ENCODE data around the gene APRT.

APRT gene

GRCh38 chr16:88820385-88821025 lies 8.8 kb upstream of the APRT start:
- Histone ChIP-seq H3K9me3 (ENCODE audit: control insufficient read depth, insufficient read depth, low read length) (no peaks in the 10 kb centered on the region), H3K36me3 (ENCODE audit: control insufficient read depth, insufficient read depth, low read length) (peaks cover 9% of the 10 kb centered on the region; the same call in 1 of the 2 replicates), H3K27me3 (ENCODE audit: control insufficient read depth, insufficient read depth, low read length) (no peaks in the 10 kb centered on the region), H3K4me3 (ENCODE audit: low read depth, low read length) (no peak overlapping the region), H3K4me1 (ENCODE audit: control insufficient read depth, insufficient read depth, low read length) (no peaks in the 10 kb centered on the region), H3K9ac (ENCODE audit: low read depth, low read length) (no peak overlapping the region), H3K27ac (ENCODE audit: low read depth, low read length) (no peak overlapping the region)

- Histone ChIP-seq H3K36me3 (ENCODE audit: control insufficient read depth, insufficient read depth, low read length) (peaks cover 9% of the 10 kb centered on the region; the same call in 1 of the 2 replicates), H3K9me3 (ENCODE audit: control insufficient read depth, insufficient read depth, low read length) (no peaks in the 10 kb centered on the region), H3K27me3 (ENCODE audit: control insufficient read depth, insufficient read depth, low read length) (no peaks in the 10 kb centered on the region), H3K9ac (ENCODE audit: low read depth, low read length) (no peak overlapping the region), H3K4me1 (ENCODE audit: control insufficient read depth, insufficient read depth, low read length) (no peaks in the 10 kb centered on the region), H3K4me3 (ENCODE audit: low read depth, low read length) (no peak overlapping the region), H3K27ac (ENCODE audit: low read depth, low read length) (no peak overlapping the region)
Observed at GRCh38 chr16:88819126-88819525, 7.4 kb upstream of the APRT start.

GRCh38 chr16:88818575-88818874 lies 6.8 kb upstream of the APRT start:
- Histone ChIP-seq H3K27me3 (ENCODE audit: control insufficient read depth, insufficient read depth, low read length) (no peaks in the 10 kb centered on the region), H3K36me3 (ENCODE audit: control insufficient read depth, insufficient read depth, low read length) (peaks cover 9% of the 10 kb centered on the region; the same call in 1 of the 2 replicates), H3K27ac (ENCODE audit: low read depth, low read length) (no peak overlapping the region), H3K9me3 (ENCODE audit: control insufficient read depth, insufficient read depth, low read length) (no peaks in the 10 kb centered on the region), H3K4me1 (ENCODE audit: control insufficient read depth, insufficient read depth, low read length) (no peaks in the 10 kb centered on the region; the same call in 1 of the 2 replicates), H3K9ac (ENCODE audit: low read depth, low read length) (no peak overlapping the region), H3K4me3 (ENCODE audit: low read depth, low read length) (no peak overlapping the region)

- Histone ChIP-seq H3K27ac (ENCODE audit: low read depth, low read length) (no peak overlapping the region), H3K9me3 (ENCODE audit: control insufficient read depth, insufficient read depth, low read length) (no peaks in the 10 kb centered on the region), H3K27me3 (ENCODE audit: control insufficient read depth, insufficient read depth, low read length) (no peaks in the 10 kb centered on the region), H3K9ac (ENCODE audit: low read depth, low read length) (no peak overlapping the region), H3K4me1 (ENCODE audit: control insufficient read depth, insufficient read depth, low read length) (no peaks in the 10 kb centered on the region; the same call in 1 of the 2 replicates), H3K36me3 (ENCODE audit: control insufficient read depth, insufficient read depth, low read length) (peaks cover 9% of the 10 kb centered on the region; the same call in 1 of the 2 replicates), H3K4me3 (ENCODE audit: low read depth, low read length) (no peak overlapping the region)
Observed at GRCh38 chr16:88817785-88818574, 6.3 kb upstream of the APRT start.

DNA sequence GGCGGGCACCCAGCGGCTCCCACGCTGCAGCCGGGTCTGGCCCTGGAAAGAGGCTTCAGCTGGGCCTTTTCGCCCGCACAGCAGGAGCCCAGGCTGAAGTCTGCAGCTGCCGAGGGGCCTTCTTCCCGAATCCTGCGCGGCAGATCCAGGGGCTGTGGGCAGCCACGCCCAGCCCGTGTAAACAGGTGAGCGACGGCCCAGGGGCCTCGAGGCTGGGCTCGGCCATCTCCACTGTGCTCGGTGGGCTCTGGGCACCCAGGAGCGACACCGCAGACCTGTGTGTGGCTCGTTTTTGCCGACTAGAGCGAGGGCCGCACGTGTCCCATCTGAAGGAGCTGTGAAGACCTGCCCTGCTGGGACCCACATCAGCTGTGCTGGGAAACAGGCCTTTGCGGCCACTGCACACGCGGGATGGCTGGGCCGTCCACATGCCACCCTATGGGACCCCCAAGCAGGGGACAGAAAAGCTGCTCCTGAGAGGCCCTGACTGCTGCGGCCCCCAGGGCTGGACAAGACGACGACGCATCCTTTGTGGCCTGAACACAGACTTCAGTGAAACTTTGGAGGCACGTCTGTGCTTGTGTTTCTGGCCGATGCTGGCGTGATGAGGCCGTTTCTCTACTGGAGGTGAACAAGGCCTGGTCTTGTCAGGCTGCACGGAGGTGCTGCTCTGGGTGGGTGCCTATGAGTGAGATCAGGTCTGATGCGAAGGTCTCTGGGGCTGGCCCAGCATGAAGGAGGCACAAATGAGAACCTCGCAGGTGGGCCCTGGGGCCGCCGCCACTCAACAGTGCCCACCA lies 5.2 kb upstream of the APRT start:
- H3K36me3 ChIP-seq (ENCODE audit: control insufficient read depth, insufficient read depth, low read length) = no peaks in the 10 kb centered on the region
- no peaks in the 10 kb centered on the region; the same call in 1 of the 2 replicates for H3K4me1 ChIP-seq (ENCODE audit: control insufficient read depth, insufficient read depth, low read length)
- H3K4me3 ChIP-seq (ENCODE audit: low read depth, low read length) = no peak overlapping the region
- H3K27me3 ChIP-seq (ENCODE audit: control insufficient read depth, insufficient read depth, low read length) = no peaks in the 10 kb centered on the region
- H3K27ac ChIP-seq (ENCODE audit: low read depth, low read length) = no peak overlapping the region
- H3K9ac ChIP-seq (ENCODE audit: low read depth, low read length) = no peak overlapping the region
- no peaks in the 10 kb centered on the region for H3K9me3 ChIP-seq (ENCODE audit: control insufficient read depth, insufficient read depth, low read length)

- H3K9ac ChIP-seq (ENCODE audit: low read depth, low read length) = no peak overlapping the region
- H3K4me3 ChIP-seq (ENCODE audit: low read depth, low read length) = no peak overlapping the region
- no peaks in the 10 kb centered on the region for H3K36me3 ChIP-seq (ENCODE audit: control insufficient read depth, insufficient read depth, low read length)
- no peaks in the 10 kb centered on the region for H3K9me3 ChIP-seq (ENCODE audit: control insufficient read depth, insufficient read depth, low read length)
- H3K27me3 ChIP-seq (ENCODE audit: control insufficient read depth, insufficient read depth, low read length) = no peaks in the 10 kb centered on the region
- H3K4me1 ChIP-seq (ENCODE audit: control insufficient read depth, insufficient read depth, low read length) = no peaks in the 10 kb centered on the region; the same call in 1 of the 2 replicates
- no peak overlapping the region for H3K27ac ChIP-seq (ENCODE audit: low read depth, low read length)
Observed at GRCh38 chr16:88815901-88816589, 4.3 kb upstream of the APRT start.

DNA sequence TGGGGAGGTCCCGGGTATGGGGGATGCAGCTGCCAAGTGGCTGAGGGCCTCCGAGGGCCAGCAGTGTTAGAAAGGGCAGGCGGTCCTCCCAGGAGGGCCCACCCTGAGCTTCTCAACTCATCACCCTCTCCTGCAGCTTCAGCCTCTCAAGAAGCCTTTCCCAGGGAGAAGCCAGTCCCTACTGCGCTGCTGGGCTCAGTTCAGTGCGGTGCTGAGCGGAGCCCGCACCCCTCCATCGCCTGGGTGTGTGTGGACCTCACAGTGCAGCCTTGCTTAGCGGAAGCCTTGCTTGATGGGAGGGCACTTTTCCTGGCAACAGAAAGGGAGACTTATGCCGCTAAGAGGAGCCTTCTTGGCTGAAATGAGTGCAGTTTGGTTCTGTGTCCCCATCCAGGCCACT lies 3.5 kb upstream of the APRT start:
- H3K36me3 ChIP-seq (ENCODE audit: control insufficient read depth, insufficient read depth, low read length) = peaks cover 5% of the 10 kb centered on the region
- H3K27ac ChIP-seq (ENCODE audit: low read depth, low read length) = no peak overlapping the region
- peaks cover 6% of the 10 kb centered on the region; the same call in 1 of the 2 replicates for H3K4me1 ChIP-seq (ENCODE audit: control insufficient read depth, insufficient read depth, low read length)
- H3K4me3 ChIP-seq (ENCODE audit: low read depth, low read length) = no peak overlapping the region
- H3K9me3 ChIP-seq (ENCODE audit: control insufficient read depth, insufficient read depth, low read length) = no peaks in the 10 kb centered on the region
- H3K27me3 ChIP-seq (ENCODE audit: control insufficient read depth, insufficient read depth, low read length) = no peaks in the 10 kb centered on the region
- H3K9ac ChIP-seq (ENCODE audit: low read depth, low read length) = no peak overlapping the region

GRCh38 chr16:88814144-88814502 lies 2.4 kb upstream of the APRT start:
- no peak overlapping the region for H3K27ac ChIP-seq (ENCODE audit: low read depth, low read length)
- H3K4me3 ChIP-seq (ENCODE audit: low read depth, low read length) = no peak overlapping the region
- no peaks in the 10 kb centered on the region for H3K27me3 ChIP-seq (ENCODE audit: control insufficient read depth, insufficient read depth, low read length)
- no peak overlapping the region for H3K9ac ChIP-seq (ENCODE audit: low read depth, low read length)
- peaks cover 16% of the 10 kb centered on the region for H3K36me3 ChIP-seq (ENCODE audit: control insufficient read depth, insufficient read depth, low read length)
- peaks cover 7% of the 10 kb centered on the region; the same call in 1 of the 2 replicates for H3K4me1 ChIP-seq (ENCODE audit: control insufficient read depth, insufficient read depth, low read length)
- no peaks in the 10 kb centered on the region for H3K9me3 ChIP-seq (ENCODE audit: control insufficient read depth, insufficient read depth, low read length)

DNA sequence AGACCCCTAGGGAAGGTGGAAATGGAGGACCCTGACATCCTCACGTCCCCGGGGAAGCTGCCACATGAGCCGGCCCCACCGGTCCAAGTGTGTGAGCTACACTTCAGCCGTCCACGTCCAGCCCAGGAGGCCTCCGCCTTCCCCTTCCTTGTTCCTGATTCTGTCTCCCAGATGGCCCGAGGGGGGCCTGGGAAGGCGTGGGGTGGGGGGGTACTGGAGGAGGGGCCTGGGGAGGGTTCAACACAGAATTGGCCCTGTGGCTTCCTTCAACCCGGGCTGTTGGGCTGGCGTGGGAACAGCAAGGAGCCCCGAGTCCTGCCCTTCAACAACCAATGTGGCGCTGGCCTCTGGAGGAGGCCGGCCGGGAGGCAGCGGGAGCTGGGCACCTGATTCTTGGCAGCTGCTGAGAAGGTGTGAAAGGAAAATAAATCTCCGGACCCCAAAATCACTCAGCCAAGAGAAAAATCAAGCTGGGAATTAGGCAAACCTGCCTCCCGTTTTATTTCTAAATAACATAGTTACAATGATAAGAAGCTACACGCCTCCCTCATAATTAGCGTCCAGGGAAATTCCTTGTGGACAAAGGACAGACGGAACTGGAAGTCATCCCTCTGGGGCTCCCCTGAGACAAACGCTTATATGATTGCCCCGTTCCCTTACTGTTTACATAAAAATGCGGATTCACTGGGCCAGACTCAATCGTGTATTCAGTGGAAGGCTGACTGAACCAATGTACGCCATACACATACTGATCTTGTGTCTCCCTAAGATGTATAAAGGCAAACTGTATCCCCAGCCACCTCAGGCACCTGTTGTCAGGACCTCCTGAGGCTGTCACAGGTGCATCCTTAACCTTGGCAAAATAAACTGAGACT lies 1.8 kb upstream of the APRT start:
- Histone ChIP-seq H3K27ac (ENCODE audit: low read depth, low read length) (no peak overlapping the region), H3K9me3 (ENCODE audit: control insufficient read depth, insufficient read depth, low read length) (no peaks in the 10 kb centered on the region), H3K4me3 (ENCODE audit: low read depth, low read length) (no peak overlapping the region), H3K36me3 (ENCODE audit: control insufficient read depth, insufficient read depth, low read length) (peaks cover 22% of the 10 kb centered on the region), H3K27me3 (ENCODE audit: control insufficient read depth, insufficient read depth, low read length) (no peaks in the 10 kb centered on the region), H3K4me1 (ENCODE audit: control insufficient read depth, insufficient read depth, low read length) (peaks cover 7% of the 10 kb centered on the region; the same call in 1 of the 2 replicates), H3K9ac (ENCODE audit: low read depth, low read length) (no peak overlapping the region)
